RWPE2 (cell line): ENCODE measurements around the gene CGB7.
A peak's percentile ranks its signal among the peaks of the same experiment; 100 is the strongest.
"Not testable (repeated sequence)": the region's sequence is repeated elsewhere in the genome, so short reads cannot be mapped to it uniquely, and the experiment has no call there.

Experiments
- ATAC-seq: fragments of 200-7000 bp; cut with Tn5 transposase; 3 replicates; pipeline ENCODE4 v1.9.1; 2021; ENCODE audit warnings: low read depth
- DNase-seq: peaks from one replicate; pipeline ENCODE4 v3.0.0-alpha.2; 2020; ENCODE audit warnings: low spot score
- H3K27ac ChIP-seq: fragments of 450-650 bp; 2 replicates; pipeline ENCODE4 v1.5.1; 2017; ENCODE audit warnings: mild to moderate bottlenecking; ENCODE audit not compliant: poor library complexity, severe bottlenecking
- H3K27me3 ChIP-seq: fragments of 250-450 bp; sonication (Bioruptor Pico); 2 replicates; pipeline ENCODE4 v1.5.1; 2021; ENCODE audit warnings: mild to moderate bottlenecking, moderate library complexity; ENCODE audit not compliant: insufficient read depth, poor library complexity, severe bottlenecking
- H3K36me3 ChIP-seq: fragments of 250-450 bp; sonication (Bioruptor Pico); 2 replicates; pipeline ENCODE4 v1.5.1; 2020; ENCODE audit warnings: low read depth, mild to moderate bottlenecking, moderate library complexity
- H3K4me1 ChIP-seq: fragments of 250-450 bp; sonication (Bioruptor Pico); 2 replicates; pipeline ENCODE4 v1.5.1; 2021; ENCODE audit warnings: mild to moderate bottlenecking, moderate library complexity; ENCODE audit not compliant: insufficient read depth, poor library complexity, severe bottlenecking
- H3K4me3 ChIP-seq: fragments of 250-450 bp; sonication (Bioruptor Pico); 2 replicates; pipeline ENCODE4 v1.5.1; 2021; ENCODE audit warnings: mild to moderate bottlenecking, moderate library complexity; ENCODE audit not compliant: severe bottlenecking
- H3K9me3 ChIP-seq: fragments of 250-450 bp; sonication (Bioruptor Pico); 2 replicates; pipeline ENCODE4 v1.5.1; 2021; ENCODE audit warnings: mild to moderate bottlenecking, moderate library complexity; ENCODE audit not compliant: severe bottlenecking
- CTCF ChIP-seq: fragments of 450-650 bp; IDR thresholded peaks from one replicate; pipeline ENCODE4 v1.5.1; 2017; ENCODE audit warnings: mild to moderate bottlenecking, moderate library complexity; ENCODE audit not compliant: poor library complexity, severe bottlenecking

The CGB7 gene

GRCh38 chr19:49020931-49021895 lies 36.3 kb downstream of the CGB7 start:
- no peak for ATAC-seq
- H3K4me3 ChIP-seq = no peak overlapping the region

GRCh38 chr19:49020342-49020741 lies 37.2 kb downstream of the CGB7 start:
- no peak overlapping the region for H3K4me3 ChIP-seq
- H3K36me3 ChIP-seq = no peaks in the 10 kb centered on the region
- no peaks in the 10 kb centered on the region for H3K9me3 ChIP-seq
- TF ChIP-seq CTCF = no peak
- no peaks in the 10 kb centered on the region for H3K4me1 ChIP-seq
- ATAC-seq (no peak), DNase-seq (no peak)
- no peak overlapping the region for H3K27ac ChIP-seq
- no peaks in the 10 kb centered on the region for H3K27me3 ChIP-seq

More at GRCh38 chr19:49020931-49021895, 36.3 kb downstream of the CGB7 start:
- Histone ChIP-seq H3K27me3 (no peaks in the 10 kb centered on the region), H3K36me3 (no peaks in the 10 kb centered on the region), H3K27ac (no peak overlapping the region), H3K9me3 (no peaks in the 10 kb centered on the region), H3K4me1 (no peaks in the 10 kb centered on the region)
- no peak for TF ChIP-seq CTCF
- no peak for DNase-seq

- Histone ChIP-seq H3K9me3 (no peaks in the 10 kb centered on the region), H3K4me3 (peak overlapping the region; percentile 41), H3K27ac (peak overlapping the region; percentile 64), H3K4me1 (no peaks in the 10 kb centered on the region), H3K27me3 (no peaks in the 10 kb centered on the region), H3K36me3 (peaks cover 7% of the 10 kb centered on the region)
- peak; percentile 11 for TF ChIP-seq CTCF
- ATAC-seq = peak; percentile 63
- peak; percentile 84 for DNase-seq
Measured at GRCh38 chr19:49019242-49019932, 38.2 kb downstream of the CGB7 start.

GRCh38 chr19:49018388-49019241 lies 38.9 kb downstream of the CGB7 start:
- Histone ChIP-seq H3K27ac (peak overlapping the region; percentile 64), H3K4me3 (peak overlapping the region; percentile 41)
- not testable (repeated sequence) for H3K9me3 ChIP-seq, DNase-seq, H3K4me1 ChIP-seq, H3K27me3 ChIP-seq, H3K36me3 ChIP-seq
- peak; percentile 5; the same call in 2 of the 3 replicates for ATAC-seq
